OCI-LY7 (cell line): ENCODE data around the gene FOXJ2.

Source experiments
- EZH2phosphoT487 ChIP-seq: fragments of 200-600 bp; sonication (generic); IDR thresholded peaks from 2 replicates; pipeline ENCODE4 v1.6.1; 2018; ENCODE audit warnings: low read depth, borderline replicate concordance, mild to moderate bottlenecking, mixed run types, antibody characterized with exemption, low read length, moderate library complexity, mixed read lengths
- TF ChIP-seq, protein P1 (sequence below): fragments of 200-600 bp; sonication (generic); conservative IDR thresholded peaks from 2 replicates; pipeline ENCODE4 v1.5.1; 2014; ENCODE audit warnings: mild to moderate bottlenecking, antibody characterized with exemption, low read length, moderate library complexity, mixed read lengths

DNA sequence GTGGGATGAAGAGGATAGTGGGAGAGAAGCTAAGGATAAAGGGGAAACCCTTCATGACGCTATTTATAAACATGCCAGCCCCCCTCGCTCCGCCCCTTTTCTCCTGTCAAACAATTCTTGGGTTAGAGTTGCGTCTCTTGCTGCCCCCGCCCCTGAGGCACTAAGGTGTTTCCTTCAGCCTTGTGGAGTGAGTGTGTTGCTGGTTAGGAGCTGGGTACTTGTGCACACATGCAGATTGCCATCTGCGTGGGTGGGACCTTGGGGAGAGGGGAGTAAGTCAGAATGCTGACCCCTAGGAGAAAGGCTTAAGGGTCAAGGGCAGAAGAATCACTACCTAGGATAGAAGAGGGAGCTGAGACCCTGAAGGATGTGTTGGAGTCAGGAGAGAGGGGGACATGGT lies 5.4 kb downstream of the FOXJ2 start:
- TF ChIP-seq, protein P1, sequence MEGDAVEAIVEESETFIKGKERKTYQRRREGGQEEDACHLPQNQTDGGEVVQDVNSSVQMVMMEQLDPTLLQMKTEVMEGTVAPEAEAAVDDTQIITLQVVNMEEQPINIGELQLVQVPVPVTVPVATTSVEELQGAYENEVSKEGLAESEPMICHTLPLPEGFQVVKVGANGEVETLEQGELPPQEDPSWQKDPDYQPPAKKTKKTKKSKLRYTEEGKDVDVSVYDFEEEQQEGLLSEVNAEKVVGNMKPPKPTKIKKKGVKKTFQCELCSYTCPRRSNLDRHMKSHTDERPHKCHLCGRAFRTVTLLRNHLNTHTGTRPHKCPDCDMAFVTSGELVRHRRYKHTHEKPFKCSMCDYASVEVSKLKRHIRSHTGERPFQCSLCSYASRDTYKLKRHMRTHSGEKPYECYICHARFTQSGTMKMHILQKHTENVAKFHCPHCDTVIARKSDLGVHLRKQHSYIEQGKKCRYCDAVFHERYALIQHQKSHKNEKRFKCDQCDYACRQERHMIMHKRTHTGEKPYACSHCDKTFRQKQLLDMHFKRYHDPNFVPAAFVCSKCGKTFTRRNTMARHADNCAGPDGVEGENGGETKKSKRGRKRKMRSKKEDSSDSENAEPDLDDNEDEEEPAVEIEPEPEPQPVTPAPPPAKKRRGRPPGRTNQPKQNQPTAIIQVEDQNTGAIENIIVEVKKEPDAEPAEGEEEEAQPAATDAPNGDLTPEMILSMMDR = no peak
- TF ChIP-seq EZH2phosphoT487 = no peak
